Vagina (tissue), 2 donors: ENCODE results near the gene POU6F2.

Experiments
- POLR2AphosphoS5 ChIP-seq, 2 donors: sonication (generic); formaldehyde crosslinking; IDR thresholded peaks; one replicate each; pipeline ENCODE4 v1.9.0; 2017; ENCODE audit warnings: antibody characterized with exemption in 2 of 2, mild to moderate bottlenecking in 2 of 2, low read depth in 1 of 2; ENCODE audit not compliant: insufficient read depth in 1 of 2
- TF ChIP-seq, protein P1 (sequence below), 3 experiments: fragments of 450-650 bp in 2 of 3; fragments of 200-600 bp in 1 of 3; sonication (generic) in 1 of 3; IDR thresholded peaks; one replicate each; pipeline ENCODE4 v1.5.1; 2017 to 2019; ENCODE audit warnings: antibody characterized with exemption in 3 of 3, mild to moderate bottlenecking in 2 of 3, moderate library complexity in 2 of 3

GRCh38 chr7:39356172-39356925, 378.6 kb downstream of the POU6F2 start:
- TF ChIP-seq POLR2AphosphoS5 (IDR thresholded peaks at IDR 0.05; ENCODE audit: insufficient read depth in 1 of 2, low read depth in 1 of 2), result no peak
- TF ChIP-seq, protein P1, sequence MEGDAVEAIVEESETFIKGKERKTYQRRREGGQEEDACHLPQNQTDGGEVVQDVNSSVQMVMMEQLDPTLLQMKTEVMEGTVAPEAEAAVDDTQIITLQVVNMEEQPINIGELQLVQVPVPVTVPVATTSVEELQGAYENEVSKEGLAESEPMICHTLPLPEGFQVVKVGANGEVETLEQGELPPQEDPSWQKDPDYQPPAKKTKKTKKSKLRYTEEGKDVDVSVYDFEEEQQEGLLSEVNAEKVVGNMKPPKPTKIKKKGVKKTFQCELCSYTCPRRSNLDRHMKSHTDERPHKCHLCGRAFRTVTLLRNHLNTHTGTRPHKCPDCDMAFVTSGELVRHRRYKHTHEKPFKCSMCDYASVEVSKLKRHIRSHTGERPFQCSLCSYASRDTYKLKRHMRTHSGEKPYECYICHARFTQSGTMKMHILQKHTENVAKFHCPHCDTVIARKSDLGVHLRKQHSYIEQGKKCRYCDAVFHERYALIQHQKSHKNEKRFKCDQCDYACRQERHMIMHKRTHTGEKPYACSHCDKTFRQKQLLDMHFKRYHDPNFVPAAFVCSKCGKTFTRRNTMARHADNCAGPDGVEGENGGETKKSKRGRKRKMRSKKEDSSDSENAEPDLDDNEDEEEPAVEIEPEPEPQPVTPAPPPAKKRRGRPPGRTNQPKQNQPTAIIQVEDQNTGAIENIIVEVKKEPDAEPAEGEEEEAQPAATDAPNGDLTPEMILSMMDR (IDR thresholded peaks at IDR 0.05), result no peak
